Omental fat pad (tissue), 4 donors: Measurements from ENCODE around the gene FAM83G. TPM values are rescaled to one million over a fixed set of nuclear protein-coding genes. Genes with fewer than 3 reads are reported as not detected.

Source experiments
- ATAC-seq: fragments of 150-250 bp; one replicate; pipeline ENCODE4 v1.9.1; 2016; ENCODE audit warnings: mild to moderate bottlenecking, moderate library complexity; ENCODE audit not compliant: low FRiP score
- DNase-seq: peaks from one replicate; pipeline ENCODE4 v3.0.0-alpha.2; 2019; ENCODE audit warnings: low spot score
- total RNA-seq, 4 donors: library from RNA; depleted of rRNA; stranded (reverse); fragments of >200 nt; gene quantifications; one replicate each; pipeline ENCODE4 v1.1.0, GENCODE V29; 2016
- TF ChIP-seq, protein P1 (sequence below), 3 donors: fragments of 450-650 bp; IDR thresholded peaks; one replicate each; pipeline ENCODE4 v1.5.1; 2016 to 2017; ENCODE audit warnings: antibody characterized with exemption in 3 of 3, mild to moderate bottlenecking in 3 of 3, moderate library complexity in 2 of 3

Gene FAM83G
- total RNA-seq, 4 donors from 2014 or later = 0.95 to 19.9 (median 14.3) TPM

DNA sequence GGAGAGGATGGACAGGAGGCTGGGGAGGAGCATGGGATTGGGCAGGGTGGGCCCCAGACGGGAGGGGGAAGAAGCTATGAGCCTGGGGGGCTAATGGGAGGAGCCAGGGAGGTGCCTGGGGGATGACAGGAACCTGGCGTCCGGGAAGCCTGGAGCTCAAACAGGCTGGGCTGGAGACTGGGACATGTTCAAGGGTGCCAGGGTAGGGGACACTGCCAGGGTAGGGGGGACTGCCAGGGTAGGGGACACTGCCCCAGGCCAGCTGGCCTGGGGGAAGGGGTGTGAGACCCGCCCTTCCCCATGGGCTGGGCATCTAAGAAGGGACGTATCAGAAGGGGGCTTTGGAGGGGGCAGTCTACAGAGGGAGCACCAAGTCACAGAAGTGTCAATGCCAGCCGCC is 7.0 kb upstream of the FAM83G start:
- TF ChIP-seq, protein P1, sequence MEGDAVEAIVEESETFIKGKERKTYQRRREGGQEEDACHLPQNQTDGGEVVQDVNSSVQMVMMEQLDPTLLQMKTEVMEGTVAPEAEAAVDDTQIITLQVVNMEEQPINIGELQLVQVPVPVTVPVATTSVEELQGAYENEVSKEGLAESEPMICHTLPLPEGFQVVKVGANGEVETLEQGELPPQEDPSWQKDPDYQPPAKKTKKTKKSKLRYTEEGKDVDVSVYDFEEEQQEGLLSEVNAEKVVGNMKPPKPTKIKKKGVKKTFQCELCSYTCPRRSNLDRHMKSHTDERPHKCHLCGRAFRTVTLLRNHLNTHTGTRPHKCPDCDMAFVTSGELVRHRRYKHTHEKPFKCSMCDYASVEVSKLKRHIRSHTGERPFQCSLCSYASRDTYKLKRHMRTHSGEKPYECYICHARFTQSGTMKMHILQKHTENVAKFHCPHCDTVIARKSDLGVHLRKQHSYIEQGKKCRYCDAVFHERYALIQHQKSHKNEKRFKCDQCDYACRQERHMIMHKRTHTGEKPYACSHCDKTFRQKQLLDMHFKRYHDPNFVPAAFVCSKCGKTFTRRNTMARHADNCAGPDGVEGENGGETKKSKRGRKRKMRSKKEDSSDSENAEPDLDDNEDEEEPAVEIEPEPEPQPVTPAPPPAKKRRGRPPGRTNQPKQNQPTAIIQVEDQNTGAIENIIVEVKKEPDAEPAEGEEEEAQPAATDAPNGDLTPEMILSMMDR (IDR thresholded peaks at IDR 0.05) = no peak
- DNase-seq (no peak), ATAC-seq (no peak)

DNA sequence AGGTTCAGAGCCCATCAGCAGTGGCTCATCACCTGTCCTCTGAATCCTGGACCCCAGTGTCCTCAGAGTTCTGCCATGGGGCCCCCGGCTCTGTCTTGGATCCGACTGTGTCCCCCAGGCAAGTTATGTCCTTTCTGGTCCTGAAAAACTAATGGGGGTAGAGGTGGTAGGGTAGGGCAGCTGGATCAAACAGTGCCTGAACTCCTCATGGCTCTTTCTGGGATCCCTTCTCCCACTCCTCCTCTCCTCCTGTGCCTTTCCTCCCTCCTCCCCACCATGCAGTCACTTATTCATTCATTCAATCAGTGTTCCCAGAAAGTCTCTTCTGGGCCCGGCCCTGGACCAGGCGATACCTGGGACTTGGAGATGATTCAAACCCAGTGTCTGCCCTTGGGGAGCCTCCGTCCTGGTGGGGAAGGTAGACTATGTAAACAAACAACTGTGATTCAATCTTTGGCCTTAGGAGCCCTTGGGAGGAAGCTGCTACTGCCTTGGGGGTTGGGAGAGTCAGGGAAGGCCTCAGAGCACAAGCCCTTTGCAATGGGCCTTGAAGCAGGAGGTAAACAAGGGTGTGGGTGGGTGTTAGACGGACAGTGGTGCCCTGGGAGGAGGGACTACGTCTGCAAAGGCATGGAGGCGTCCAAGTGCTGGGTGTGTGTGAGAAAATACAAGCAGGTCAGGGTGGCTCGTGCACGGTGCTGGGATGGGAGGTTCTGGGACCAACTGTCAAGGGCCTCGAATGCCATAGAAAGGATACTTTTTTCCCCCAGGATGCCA is 6.4 kb upstream of the FAM83G start:
- DNase-seq = no peak
- no peak for ATAC-seq
- TF ChIP-seq, protein P1 (IDR thresholded peaks at IDR 0.05) = no peak

- ATAC-seq = no peak
- TF ChIP-seq, protein P1 (IDR thresholded peaks at IDR 0.05) = no peak
Measured at GRCh38 chr17:19009970-19010369, 5.4 kb upstream of the FAM83G start.

GRCh38 chr17:19006698-19007097 is 2.1 kb upstream of the FAM83G start:
- no peak for ATAC-seq
- TF ChIP-seq, protein P1 (IDR thresholded peaks at IDR 0.05) = no peak
- no peak for DNase-seq

More at GRCh38 chr17:19009970-19010369, 5.4 kb upstream of the FAM83G start:
- no peak for DNase-seq

DNA sequence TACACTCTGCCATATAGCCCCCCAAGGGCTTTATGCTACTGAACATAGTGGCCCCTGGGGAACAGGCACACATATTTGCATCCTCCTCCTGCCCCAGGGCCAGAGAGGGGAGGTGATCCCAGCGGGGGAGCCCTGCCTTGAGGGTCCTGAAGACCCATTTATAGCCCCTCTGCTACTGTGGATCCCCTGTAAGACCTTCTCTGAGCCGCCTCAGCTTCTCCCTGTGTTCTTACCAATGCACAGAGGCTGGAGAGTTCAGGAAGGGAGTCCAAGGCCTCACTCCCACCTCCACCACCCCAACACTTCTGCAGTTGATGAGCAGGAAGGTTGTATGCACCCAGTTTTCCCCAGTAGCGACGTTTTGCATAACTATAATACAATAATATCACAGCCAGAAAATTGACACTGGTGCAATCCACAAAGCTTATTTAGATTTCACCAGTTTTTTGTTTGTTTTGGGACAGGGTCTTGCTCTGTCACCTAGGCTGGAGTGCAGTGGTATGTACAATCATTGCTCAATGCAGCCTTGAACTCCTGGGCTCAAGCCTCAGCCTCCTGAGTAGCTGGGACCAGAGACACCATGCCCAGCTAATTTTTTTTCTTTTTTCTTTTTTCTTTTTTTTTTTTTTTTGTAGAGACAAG is 1.3 kb upstream of the FAM83G start:
- ATAC-seq = no peak
- TF ChIP-seq, protein P1 (IDR thresholded peaks at IDR 0.05) = no peak
- DNase-seq = no peak

GRCh38 chr17:19005137-19005773 is 691 bp upstream of the FAM83G start:
- TF ChIP-seq, protein P1 (IDR thresholded peaks at IDR 0.05) = no peak
- DNase-seq (no peak), ATAC-seq (no peak)
